Parathyroid adenoma (tissue), 2 donors: ENCODE results near the gene CLPSL2.

Experiments
- H2AFZ ChIP-seq: fragments of 300-600 bp; sonication (generic); one replicate; pipeline ENCODE4 v1.7.0; 2017; ENCODE audit warnings: antibody characterized with exemption, mild to moderate bottlenecking
- H3K27ac ChIP-seq: fragments of 300-600 bp; sonication (generic); one replicate; pipeline ENCODE4 v1.7.0; 2017
- H3K27me3 ChIP-seq: fragments of 300-600 bp; sonication (generic); one replicate; pipeline ENCODE4 v1.7.0; 2017; ENCODE audit warnings: low read length; ENCODE audit not compliant: control insufficient read depth, insufficient read depth
- H3K36me3 ChIP-seq: fragments of 300-600 bp; sonication (generic); one replicate; pipeline ENCODE4 v1.7.0; 2017; ENCODE audit warnings: low read length; ENCODE audit not compliant: control insufficient read depth, insufficient read depth
- H3K4me1 ChIP-seq: fragments of 300-600 bp; sonication (generic); one replicate; pipeline ENCODE4 v1.7.0; 2017; ENCODE audit warnings: control low read depth
- H3K4me2 ChIP-seq: fragments of 300-600 bp; sonication (generic); one replicate; pipeline ENCODE4 v1.7.0; 2017; ENCODE audit warnings: low read length
- H3K4me3 ChIP-seq: fragments of 300-600 bp; sonication (generic); one replicate; pipeline ENCODE4 v1.7.0; 2017; ENCODE audit warnings: low read depth, low read length
- H3K79me2 ChIP-seq: fragments of 300-600 bp; sonication (generic); one replicate; pipeline ENCODE4 v1.7.0; 2017; ENCODE audit warnings: control low read depth
- H3K9ac ChIP-seq: fragments of 300-600 bp; sonication (generic); one replicate; pipeline ENCODE4 v1.7.0; 2017; ENCODE audit warnings: mild to moderate bottlenecking
- H3K9me3 ChIP-seq: fragments of 300-600 bp; sonication (generic); one replicate; pipeline ENCODE4 v1.7.0; 2017; ENCODE audit warnings: low read length; ENCODE audit not compliant: control insufficient read depth
- CTCF ChIP-seq: fragments of 300-600 bp; sonication (generic); IDR thresholded peaks from one replicate; pipeline ENCODE4 v1.7.0; 2017; ENCODE audit warnings: antibody characterized with exemption, mild to moderate bottlenecking
- donor health status: primary hyperparathyroidism.

Gene CLPSL2

GRCh38 chr6:35776364-35777215 is at the start of gene CLPSL2:
Gene CLPSL2, plus strand, starts transcription at chr6:35776598. Its CDS starts 21 bp downstream, at chr6:35776619.
- H3K79me2 ChIP-seq, result no peaks in the 10 kb centered on the region
- no peak for TF ChIP-seq CTCF
- H3K27me3 ChIP-seq, result no peaks in the 10 kb centered on the region
- H3K4me3 ChIP-seq, result no peak within 1 kb of the TSS
- H3K36me3 ChIP-seq, result no peaks in the 10 kb centered on the region
- H3K27ac ChIP-seq, result no peak within 1 kb of the TSS
- H3K9me3 ChIP-seq, result no peaks in the 10 kb centered on the region
- H3K9ac ChIP-seq, result no peak within 1 kb of the TSS
- peak within 1 kb of the TSS; percentile 71 for H2AFZ ChIP-seq
- peak within 1 kb of the TSS; percentile 69 for H3K4me2 ChIP-seq
- H3K4me1 ChIP-seq, result no peaks in the 10 kb centered on the region

GRCh38 chr6:35727231-35727934 is 49.0 kb upstream of the CLPSL2 start:
- H3K4me2 ChIP-seq, result peak overlapping the region; percentile 73
- peak overlapping the region; percentile 97 for H3K9ac ChIP-seq
- H3K36me3 ChIP-seq, result no peaks in the 10 kb centered on the region
- peak overlapping the region; percentile 100 for H3K27ac ChIP-seq
- no peak for TF ChIP-seq CTCF
- no peaks in the 10 kb centered on the region for H3K9me3 ChIP-seq
- H2AFZ ChIP-seq, result peak overlapping the region; percentile 88
- H3K4me1 ChIP-seq, result peaks cover 66% of the 10 kb centered on the region
- H3K79me2 ChIP-seq, result no peaks in the 10 kb centered on the region
- H3K27me3 ChIP-seq, result no peaks in the 10 kb centered on the region
- H3K4me3 ChIP-seq, result peak overlapping the region; percentile 62

DNA sequence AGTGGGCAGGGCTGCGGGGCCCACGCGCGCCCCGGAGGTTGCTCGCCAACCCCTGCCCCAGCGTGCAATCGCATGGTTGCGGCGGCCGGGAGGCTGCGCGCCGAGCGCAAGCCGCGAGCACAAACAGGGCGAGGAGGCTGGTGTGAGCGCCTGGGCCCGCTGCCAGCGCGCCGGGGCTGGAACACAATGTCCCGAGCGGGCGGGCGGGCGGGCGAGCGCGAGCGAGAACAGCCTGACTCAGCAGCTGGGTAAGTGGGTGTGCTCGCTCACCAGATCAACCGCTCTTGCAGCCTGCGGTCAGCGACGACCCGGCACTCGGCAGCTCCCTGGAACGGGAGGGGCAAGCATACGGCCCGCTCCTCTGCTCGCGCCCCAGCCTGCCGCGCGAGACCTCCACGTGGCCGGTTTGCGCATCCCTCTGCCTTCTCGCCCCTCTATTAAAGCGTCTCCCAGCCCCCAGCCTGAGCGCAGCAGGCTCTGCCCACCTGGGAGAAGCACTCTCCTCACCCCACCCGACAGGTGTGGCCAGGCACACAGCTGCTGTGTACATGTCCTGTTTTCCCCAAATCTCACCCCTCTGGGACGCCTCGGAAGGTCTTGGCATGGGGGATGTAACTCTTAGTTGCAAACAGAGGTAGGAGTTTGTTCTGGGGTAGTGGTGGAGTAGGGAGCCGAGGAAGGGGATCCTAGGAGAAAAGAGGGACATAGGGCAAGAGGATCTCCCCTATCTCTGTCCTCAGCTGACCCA is 48.3 kb upstream of the CLPSL2 start:
- H3K9me3 ChIP-seq, result no peaks in the 10 kb centered on the region
- H3K4me2 ChIP-seq, result peak overlapping the region; percentile 74
- H3K4me1 ChIP-seq, result peaks cover 72% of the 10 kb centered on the region

More for the DNA sequence above, 48.3 kb upstream of the CLPSL2 start:
- Histone ChIP-seq H3K9ac (peak overlapping the region; percentile 97), H3K36me3 (no peaks in the 10 kb centered on the region), H3K27me3 (no peaks in the 10 kb centered on the region), H2AFZ (peak overlapping the region; percentile 88), H3K4me3 (peak overlapping the region; percentile 62), H3K79me2 (no peaks in the 10 kb centered on the region), H3K27ac (peak overlapping the region; percentile 100)
- peak; percentile 5 for TF ChIP-seq CTCF
